Measurements from ENCODE around the gene TLE1.

The TLE1 gene

DNA sequence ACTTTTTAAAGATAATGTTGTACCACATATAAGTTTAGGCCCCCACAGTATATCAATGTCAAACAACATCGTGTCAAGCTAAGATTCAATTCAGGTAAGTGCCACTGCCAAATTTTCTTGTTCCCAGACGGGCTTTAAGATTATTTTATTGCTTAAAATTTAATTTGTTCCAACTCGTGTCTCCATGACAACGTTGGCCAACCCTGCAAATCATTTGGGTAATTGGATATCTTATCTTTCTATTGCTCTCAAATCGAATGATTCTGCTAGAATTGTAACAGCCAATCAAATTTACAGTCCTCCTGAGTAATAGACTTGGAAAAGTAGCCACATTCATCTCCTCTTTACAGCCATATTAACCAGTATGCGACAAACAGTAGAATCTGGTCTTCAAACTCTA, 19.5 kb downstream of the TLE1 start:
- TF ChIP-seq CTCF (conservative IDR thresholded peaks at IDR 0.05; ENCODE audit: control insufficient read depth, insufficient read depth, low read depth, low read length): no peak
- H3K4me3 ChIP-seq (ENCODE audit: control insufficient read depth, low read depth, low read length): no peak overlapping the region
- DNase-seq (ENCODE audit: low read depth): no peak

GRCh38 chr9:81669041-81669651, 20.2 kb downstream of the TLE1 start:
- no peak overlapping the region for H3K4me3 ChIP-seq (ENCODE audit: control insufficient read depth, low read depth, low read length)
- DNase-seq (ENCODE audit: low read depth): peak; percentile 79
- TF ChIP-seq CTCF (conservative IDR thresholded peaks at IDR 0.05; ENCODE audit: control insufficient read depth, insufficient read depth, low read depth, low read length): no peak

DNA sequence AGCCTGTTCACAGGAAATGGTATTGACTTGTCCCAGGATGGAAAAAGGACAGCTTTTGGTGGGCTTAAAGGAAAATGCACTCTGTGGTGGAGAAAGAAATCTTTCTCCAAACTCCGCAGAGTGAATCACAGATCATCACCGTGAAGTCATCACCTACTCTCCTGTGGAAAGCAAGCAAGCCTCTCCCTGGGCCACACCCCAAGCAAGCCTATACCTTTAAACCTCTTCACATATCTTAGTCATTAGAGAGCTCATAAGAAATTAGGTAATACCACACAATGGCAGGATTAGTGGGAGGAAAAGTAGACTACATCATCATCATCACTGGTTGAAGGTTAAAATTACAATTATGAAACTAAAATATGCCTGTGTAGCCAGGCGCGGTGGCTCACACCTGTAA, 23.2 kb downstream of the TLE1 start:
- DNase-seq (ENCODE audit: low read depth): no peak
- no peak overlapping the region for H3K4me3 ChIP-seq (ENCODE audit: control insufficient read depth, low read depth, low read length)
- no peak for TF ChIP-seq CTCF (conservative IDR thresholded peaks at IDR 0.05; ENCODE audit: control insufficient read depth, insufficient read depth, low read depth, low read length)

DNA sequence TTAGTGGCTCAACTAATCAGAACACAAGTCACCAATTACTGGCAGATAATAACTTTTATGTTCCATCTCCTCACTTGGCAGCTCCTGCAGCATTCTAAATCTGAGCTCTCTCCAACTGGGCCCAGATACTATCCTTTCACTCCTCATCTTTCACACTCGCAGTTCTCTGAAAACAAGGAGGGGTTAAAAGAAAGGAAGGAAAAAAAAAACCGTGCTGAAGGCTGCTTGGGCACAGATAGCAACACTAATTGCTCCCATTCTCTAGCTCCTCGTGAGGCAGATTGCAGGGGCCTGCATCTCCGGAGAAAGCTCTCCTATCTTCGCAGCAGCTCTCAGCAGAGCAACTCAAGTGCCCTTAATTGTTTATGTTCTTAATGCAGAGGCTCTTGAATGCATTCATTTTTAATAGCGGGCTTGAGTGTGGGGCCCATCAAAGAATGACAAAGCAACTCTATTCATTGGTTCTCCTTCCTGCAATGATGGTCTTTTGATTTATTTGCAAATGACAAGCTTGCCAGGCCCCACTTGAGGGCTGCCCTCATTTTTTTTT, 23.9 kb downstream of the TLE1 start:
- no peak for TF ChIP-seq CTCF (conservative IDR thresholded peaks at IDR 0.05; ENCODE audit: control insufficient read depth, insufficient read depth, low read depth, low read length)
- no peak for DNase-seq (ENCODE audit: low read depth)
- no peak overlapping the region for H3K4me3 ChIP-seq (ENCODE audit: control insufficient read depth, low read depth, low read length)

DNA sequence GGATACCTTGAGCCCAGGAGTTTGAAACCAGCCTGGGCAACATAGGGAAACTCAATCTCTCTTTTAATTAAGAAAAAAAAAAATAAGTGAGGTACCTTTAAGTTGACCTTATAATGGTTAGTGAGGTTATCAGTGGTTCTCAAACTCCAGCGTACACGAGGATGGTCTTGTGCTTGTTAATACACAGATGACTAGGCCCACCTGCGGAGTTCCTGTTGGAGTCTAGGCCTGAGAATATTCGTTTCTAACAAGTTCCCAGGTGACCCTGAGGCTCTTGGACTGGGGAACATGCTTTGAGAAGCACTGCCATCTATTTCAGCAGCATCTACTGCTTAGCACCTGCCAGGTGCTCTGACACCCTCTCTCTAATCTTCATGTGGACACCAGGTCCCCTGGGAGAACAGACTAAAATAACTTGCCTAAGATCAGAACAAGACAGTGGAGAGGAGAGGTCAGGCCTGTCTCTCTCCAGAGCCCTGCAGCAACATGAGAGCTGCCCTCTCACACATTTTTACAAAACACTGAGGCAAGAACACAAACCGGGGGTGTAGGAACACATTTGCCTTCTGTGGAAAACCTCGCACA, 24.6 kb downstream of the TLE1 start:
- no peak overlapping the region for H3K4me3 ChIP-seq (ENCODE audit: control insufficient read depth, low read depth, low read length)
- TF ChIP-seq CTCF (conservative IDR thresholded peaks at IDR 0.05; ENCODE audit: control insufficient read depth, insufficient read depth, low read depth, low read length): no peak
- DNase-seq (ENCODE audit: low read depth): no peak

DNA sequence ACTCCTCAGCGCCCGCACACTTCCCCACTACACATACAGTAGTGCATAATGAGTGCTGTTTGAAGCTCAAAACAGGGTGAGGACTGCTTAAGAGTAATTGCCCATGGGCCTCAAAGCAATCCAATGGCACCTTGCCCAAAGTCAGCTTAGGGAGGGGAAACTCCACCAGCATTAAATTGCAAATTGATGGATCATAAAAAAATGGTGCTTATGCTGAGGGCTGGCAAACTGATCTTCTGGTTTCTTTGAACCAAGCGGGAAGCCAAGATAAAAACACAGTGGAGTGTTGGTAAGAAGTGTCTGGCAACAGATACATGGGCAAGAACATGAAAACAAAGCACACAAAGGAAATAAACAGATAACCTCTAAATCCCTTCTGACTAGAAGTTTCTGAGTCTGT, 28.0 kb downstream of the TLE1 start:
- H3K4me3 ChIP-seq (ENCODE audit: control insufficient read depth, low read depth, low read length): no peak overlapping the region
- TF ChIP-seq CTCF (conservative IDR thresholded peaks at IDR 0.05; ENCODE audit: control insufficient read depth, insufficient read depth, low read depth, low read length): no peak
- DNase-seq (ENCODE audit: low read depth): no peak
